CD14-positive monocyte (primary cell): ENCODE results near the gene SYCP2L. TPM values are rescaled to one million over a fixed set of nuclear protein-coding genes. Genes with fewer than 3 reads are reported as not detected.

Source experiments
- DNase-seq, 3 donors: peaks; one replicate each; pipeline ENCODE4 v3.0.0-alpha.2; 2011 to 2022
- H2AFZ ChIP-seq: 2 replicates; pipeline ENCODE4 v1.6.0; 2012; ENCODE audit warnings: mild to moderate bottlenecking, low read depth, low read length, inconsistent platforms; ENCODE audit not compliant: insufficient read depth, poor library complexity, severe bottlenecking
- H3K27ac ChIP-seq, 2 donors: 1 replicate in 1 of 2; 2 replicates in 1 of 2; pipeline ENCODE4 v1.5.1; 2012 to 2013; ENCODE audit warnings: low read length in 2 of 2, control low read depth in 1 of 2, inconsistent platforms in 1 of 2, low read depth in 1 of 2, mild to moderate bottlenecking in 1 of 2
- H3K27me3 ChIP-seq, 2 donors: one replicate each; pipeline versions ENCODE4 v1.6.0 to v1.6.1; 2011 to 2013; ENCODE audit warnings: low read length in 2 of 2; ENCODE audit not compliant: control insufficient read depth in 2 of 2, insufficient read depth in 2 of 2
- H3K36me3 ChIP-seq, 2 donors: replicated peaks in 1 of 2; 1 replicate in 1 of 2; 2 replicates in 1 of 2; pipeline versions ENCODE4 v1.5.1 to v1.6.1; 2012 to 2013; ENCODE audit warnings: low read length in 2 of 2, control low read depth in 1 of 2, inconsistent platforms in 1 of 2, mild to moderate bottlenecking in 1 of 2; ENCODE audit not compliant: insufficient read depth in 2 of 2, control insufficient read depth in 1 of 2
- H3K4me1 ChIP-seq, 2 donors: 1 replicate in 1 of 2; 2 replicates in 1 of 2; pipeline versions ENCODE4 v1.5.1 to v1.6.1; 2012 to 2013; ENCODE audit warnings: low read length in 2 of 2, control low read depth in 1 of 2, inconsistent platforms in 1 of 2, mild to moderate bottlenecking in 1 of 2, moderate library complexity in 1 of 2; ENCODE audit not compliant: insufficient read depth in 2 of 2, control insufficient read depth in 1 of 2
- H3K4me2 ChIP-seq: replicated peaks from 2 replicates; pipeline ENCODE3; 2012; ENCODE audit warnings: low read length, moderate library complexity, mild to moderate bottlenecking; ENCODE audit not compliant: poor library complexity, severe bottlenecking; ENCODE audit errors: extremely low read depth
- H3K4me3 ChIP-seq, 3 experiments: fragments of 200-600 bp in 1 of 3; sonication (generic) in 1 of 3; replicated peaks in 1 of 3; 1 replicate in 2 of 3; 2 replicates in 1 of 3; pipeline ENCODE4 v1.5.1; 2011 to 2013; ENCODE audit warnings: low read length in 3 of 3, mild to moderate bottlenecking in 3 of 3, control low read depth in 2 of 3, low read depth in 2 of 3, inconsistent platforms in 1 of 3, moderate library complexity in 1 of 3
- H3K79me2 ChIP-seq: 2 replicates; pipeline ENCODE4 v1.6.0; 2012; ENCODE audit warnings: mild to moderate bottlenecking, control low read depth, inconsistent platforms, low read length, moderate library complexity; ENCODE audit not compliant: insufficient read depth
- H3K9ac ChIP-seq: 2 replicates; pipeline ENCODE4 v1.6.0; 2017; ENCODE audit warnings: low read length, mild to moderate bottlenecking; ENCODE audit not compliant: insufficient read depth, poor library complexity, severe bottlenecking
- H3K9me3 ChIP-seq, 2 donors: replicated peaks in 1 of 2; 1 replicate in 1 of 2; 2 replicates in 1 of 2; pipeline versions ENCODE4 v1.5.1 to v1.6.1; 2012 to 2013; ENCODE audit warnings: low read length in 2 of 2, control low read depth in 1 of 2; ENCODE audit not compliant: control insufficient read depth in 1 of 2, insufficient read depth in 1 of 2
- H4K20me1 ChIP-seq: 2 replicates; pipeline ENCODE4 v1.6.0; 2012; ENCODE audit warnings: mild to moderate bottlenecking, low read length, control low read depth, moderate library complexity; ENCODE audit not compliant: insufficient read depth
- H3K27ac Mint-ChIP-seq, 7 donors: one replicate each; pipeline ENCODE4 v1.8.0; 2020; ENCODE audit warnings: mild to moderate bottlenecking in 7 of 7, mixed read lengths in 7 of 7, moderate library complexity in 6 of 7, inconsistent platforms in 2 of 7
- H3K27me3 Mint-ChIP-seq, 3 donors: one replicate each; pipeline ENCODE4 v1.8.0; 2021 to 2022; ENCODE audit warnings: low read depth in 3 of 3, mild to moderate bottlenecking in 3 of 3, mixed read lengths in 3 of 3, moderate library complexity in 3 of 3, inconsistent platforms in 1 of 3
- H3K36me3 Mint-ChIP-seq, 2 donors: one replicate each; pipeline ENCODE4 v1.8.0; 2020; ENCODE audit warnings: mixed read lengths in 2 of 2, inconsistent platforms in 1 of 2, mild to moderate bottlenecking in 1 of 2
- H3K4me1 Mint-ChIP-seq: one replicate; pipeline ENCODE4 v1.8.0; 2020; ENCODE audit warnings: mild to moderate bottlenecking, mixed read lengths
- H3K4me3 Mint-ChIP-seq, 2 donors: one replicate each; pipeline ENCODE4 v1.8.0; 2020; ENCODE audit warnings: mild to moderate bottlenecking in 2 of 2, mixed read lengths in 2 of 2, moderate library complexity in 1 of 2
- H3K9me3 Mint-ChIP-seq, 7 donors: one replicate each; pipeline ENCODE4 v1.8.0; 2020 to 2022; ENCODE audit warnings: mixed read lengths in 7 of 7, mild to moderate bottlenecking in 6 of 7, moderate library complexity in 6 of 7, inconsistent platforms in 2 of 7
- WGBS: methylation state at CpG from one replicate; pipeline ENCODE4 v1.1.5; 2013; ENCODE audit warnings: missing lambda C conversion rate; ENCODE audit not compliant: insufficient coverage; 5-methylcytosine and 5-hydroxymethylcytosine counted together
- intact Hi-C, 2 donors: fragments of 100-400 bp; cut with micrococcal nuclease; formaldehyde crosslinking; loops; one replicate each; pipeline versions ENCODE4 v1.15.0 to v1.15.1; 2023
- polyA plus RNA-seq, 3 donors: library from polyadenylated mRNA; depleted of rRNA in 1 of 3; unstranded in 2 of 3; stranded (reverse) in 1 of 3; fragments of 300-500 nt in 2 of 3; fragments of >200 nt in 1 of 3; fragmentation: Illumina TruSeq in 2 of 3; gene quantifications; 1 replicate in 2 of 3; 2 replicates in 1 of 3; pipeline ENCODE4 v1.2.3, GENCODE V29; 2012 to 2021
- TF ChIP-seq, protein P1 (sequence below): fragments of 200-600 bp; IDR thresholded peaks from one replicate; pipeline ENCODE4 v1.8.0; 2022; ENCODE audit warnings: antibody characterized with exemption, mild to moderate bottlenecking

Gene SYCP2L
- polyA plus RNA-seq, 3 donors: 0.08 TPM; not detected in 2

DNA sequence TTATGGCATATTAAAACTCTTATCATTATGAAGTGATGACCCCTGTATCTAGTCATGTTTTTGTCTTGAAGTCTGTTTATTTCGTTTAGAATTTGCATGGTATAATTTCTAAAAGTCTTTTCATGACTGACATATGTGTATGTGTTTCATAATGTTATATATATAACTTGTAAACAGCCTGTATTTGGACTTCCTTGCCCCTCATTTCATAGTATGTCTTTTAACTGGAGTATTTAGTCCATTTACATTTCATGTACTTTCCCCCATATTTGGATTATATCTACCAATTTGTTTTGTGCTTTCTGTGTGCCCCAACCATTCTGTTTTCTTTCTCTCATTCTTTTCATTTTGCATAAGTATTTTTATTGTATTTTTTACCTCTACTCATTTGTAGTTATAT, 59.0 kb downstream of the SYCP2L start:
- no CpG with 5 or more reads among the region's 1 CpG for WGBS
- no peaks in the 10 kb centered on the region for H3K36me3 ChIP-seq
- no peaks in the 10 kb centered on the region for H4K20me1 ChIP-seq
- Mint-ChIP-seq H3K27ac (no peak overlapping the region), H3K4me3 (no peak overlapping the region), H3K27me3 (peaks cover 0 to 12% (median 4%) of the 10 kb centered on the region in 3 donors), H3K9me3 (peaks cover 0 to 2% (median 0%) of the 10 kb centered on the region in 7 donors), H3K36me3 (no peaks in the 10 kb centered on the region), H3K4me1 (no peaks in the 10 kb centered on the region)
- H2AFZ ChIP-seq: no peak overlapping the region
- H3K9ac ChIP-seq: no peak overlapping the region
- no peak overlapping the region for H3K4me2 ChIP-seq
- H3K79me2 ChIP-seq: no peaks in the 10 kb centered on the region
- H3K27me3 ChIP-seq: no peaks in the 10 kb centered on the region
- TF ChIP-seq, protein P1, sequence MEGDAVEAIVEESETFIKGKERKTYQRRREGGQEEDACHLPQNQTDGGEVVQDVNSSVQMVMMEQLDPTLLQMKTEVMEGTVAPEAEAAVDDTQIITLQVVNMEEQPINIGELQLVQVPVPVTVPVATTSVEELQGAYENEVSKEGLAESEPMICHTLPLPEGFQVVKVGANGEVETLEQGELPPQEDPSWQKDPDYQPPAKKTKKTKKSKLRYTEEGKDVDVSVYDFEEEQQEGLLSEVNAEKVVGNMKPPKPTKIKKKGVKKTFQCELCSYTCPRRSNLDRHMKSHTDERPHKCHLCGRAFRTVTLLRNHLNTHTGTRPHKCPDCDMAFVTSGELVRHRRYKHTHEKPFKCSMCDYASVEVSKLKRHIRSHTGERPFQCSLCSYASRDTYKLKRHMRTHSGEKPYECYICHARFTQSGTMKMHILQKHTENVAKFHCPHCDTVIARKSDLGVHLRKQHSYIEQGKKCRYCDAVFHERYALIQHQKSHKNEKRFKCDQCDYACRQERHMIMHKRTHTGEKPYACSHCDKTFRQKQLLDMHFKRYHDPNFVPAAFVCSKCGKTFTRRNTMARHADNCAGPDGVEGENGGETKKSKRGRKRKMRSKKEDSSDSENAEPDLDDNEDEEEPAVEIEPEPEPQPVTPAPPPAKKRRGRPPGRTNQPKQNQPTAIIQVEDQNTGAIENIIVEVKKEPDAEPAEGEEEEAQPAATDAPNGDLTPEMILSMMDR: no peak
- no peaks in the 10 kb centered on the region for H3K4me1 ChIP-seq
- H3K9me3 ChIP-seq: no peaks in the 10 kb centered on the region
- DNase-seq: no peak
- intact Hi-C loops: no loop called here
- H3K27ac ChIP-seq: no peak overlapping the region
- H3K4me3 ChIP-seq: no peak overlapping the region

DNA sequence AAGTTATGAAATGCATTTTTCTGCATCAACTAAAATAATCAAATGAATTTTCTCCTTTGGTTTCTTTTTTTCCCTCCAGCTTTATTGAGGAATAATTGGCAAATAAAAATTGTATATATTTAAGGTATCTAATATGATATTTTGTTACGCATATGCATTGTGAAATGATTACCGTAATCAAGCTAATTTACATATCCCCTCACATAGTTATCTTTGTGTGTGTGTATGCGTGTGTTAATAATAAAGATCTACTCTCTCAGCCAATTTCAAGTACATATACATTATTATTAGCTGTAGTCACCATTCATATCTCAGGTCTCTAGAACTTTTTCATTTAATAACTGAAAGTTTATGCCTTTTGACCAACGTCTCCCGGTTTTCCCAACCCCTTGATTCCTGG, 61.1 kb downstream of the SYCP2L start:
- Histone ChIP-seq H4K20me1 (no peaks in the 10 kb centered on the region), H3K27me3 (no peaks in the 10 kb centered on the region), H3K4me1 (no peaks in the 10 kb centered on the region), H3K9me3 (no peaks in the 10 kb centered on the region), H3K79me2 (no peaks in the 10 kb centered on the region), H3K9ac (no peak overlapping the region), H3K4me2 (no peak overlapping the region), H2AFZ (no peak overlapping the region), H3K4me3 (no peak overlapping the region), H3K36me3 (no peaks in the 10 kb centered on the region), H3K27ac (no peak overlapping the region)
- intact Hi-C loops: no loop called here
- Mint-ChIP-seq H3K4me1 (no peaks in the 10 kb centered on the region), H3K4me3 (no peak overlapping the region), H3K27me3 (peaks cover 0 to 12% (median 4%) of the 10 kb centered on the region in 3 donors), H3K36me3 (no peaks in the 10 kb centered on the region), H3K27ac (no peak overlapping the region), H3K9me3 (peaks cover 0 to 2% (median 0%) of the 10 kb centered on the region in 7 donors)
- TF ChIP-seq, protein P1: no peak
- no peak for DNase-seq
- no CpG with 5 or more reads among the region's 5 CpGs for WGBS
